C4-2B (cell line): ENCODE data around the gene GPR26.

Experiments used
- ZFX ChIP-seq: fragments of 450-650 bp; IDR thresholded peaks from 2 replicates; pipeline ENCODE4 v1.6.1; 2017
- TF ChIP-seq, protein P1 (sequence below): fragments of 450-650 bp; conservative IDR thresholded peaks from 2 replicates; pipeline ENCODE4 v1.5.1; 2017; ENCODE audit warnings: mild to moderate bottlenecking

- TF ChIP-seq, protein P1, sequence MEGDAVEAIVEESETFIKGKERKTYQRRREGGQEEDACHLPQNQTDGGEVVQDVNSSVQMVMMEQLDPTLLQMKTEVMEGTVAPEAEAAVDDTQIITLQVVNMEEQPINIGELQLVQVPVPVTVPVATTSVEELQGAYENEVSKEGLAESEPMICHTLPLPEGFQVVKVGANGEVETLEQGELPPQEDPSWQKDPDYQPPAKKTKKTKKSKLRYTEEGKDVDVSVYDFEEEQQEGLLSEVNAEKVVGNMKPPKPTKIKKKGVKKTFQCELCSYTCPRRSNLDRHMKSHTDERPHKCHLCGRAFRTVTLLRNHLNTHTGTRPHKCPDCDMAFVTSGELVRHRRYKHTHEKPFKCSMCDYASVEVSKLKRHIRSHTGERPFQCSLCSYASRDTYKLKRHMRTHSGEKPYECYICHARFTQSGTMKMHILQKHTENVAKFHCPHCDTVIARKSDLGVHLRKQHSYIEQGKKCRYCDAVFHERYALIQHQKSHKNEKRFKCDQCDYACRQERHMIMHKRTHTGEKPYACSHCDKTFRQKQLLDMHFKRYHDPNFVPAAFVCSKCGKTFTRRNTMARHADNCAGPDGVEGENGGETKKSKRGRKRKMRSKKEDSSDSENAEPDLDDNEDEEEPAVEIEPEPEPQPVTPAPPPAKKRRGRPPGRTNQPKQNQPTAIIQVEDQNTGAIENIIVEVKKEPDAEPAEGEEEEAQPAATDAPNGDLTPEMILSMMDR: no peak
- no peak for TF ChIP-seq ZFX
These were observed 17.7 kb downstream of the GPR26 start for GRCh38 chr10:123683865-123684264.
